Measurements from ENCODE around the gene ARL15. TPM values are rescaled to one million over a fixed set of nuclear protein-coding genes. Genes with fewer than 3 reads are reported as not detected.

ARL15 gene
- total RNA-seq, 1 donor from 2014 or later = 74.4 TPM

DNA sequence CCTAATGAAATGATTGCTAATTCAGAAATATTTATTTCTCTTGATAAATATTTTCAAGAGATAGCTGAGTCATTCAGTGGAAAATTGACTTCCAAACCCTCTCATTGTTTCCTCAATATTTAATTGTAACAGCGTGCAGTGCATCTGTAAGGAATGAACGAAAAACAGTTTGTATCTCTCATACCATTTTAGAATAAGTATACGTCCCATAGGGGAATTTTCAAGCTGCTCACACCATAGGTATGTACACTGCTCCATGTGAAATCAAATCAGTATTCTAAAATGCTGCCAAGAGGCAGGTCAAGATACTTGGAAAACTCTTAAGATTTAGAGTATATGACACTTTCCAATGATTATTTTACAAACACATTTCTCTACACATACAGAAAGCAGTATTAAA, 202.2 kb downstream of the ARL15 start:
- no peaks in the 10 kb centered on the region for H3K9me3 ChIP-seq
- H3K4me1 ChIP-seq = no peaks in the 10 kb centered on the region
- H3K27ac ChIP-seq = no peak overlapping the region
- no peaks in the 10 kb centered on the region for H3K27me3 ChIP-seq
- no peak for DNase-seq (ENCODE audit: extremely low spot score in 2 of 2)
- no peaks in the 10 kb centered on the region for H3K36me3 ChIP-seq
- TF ChIP-seq, protein P1, sequence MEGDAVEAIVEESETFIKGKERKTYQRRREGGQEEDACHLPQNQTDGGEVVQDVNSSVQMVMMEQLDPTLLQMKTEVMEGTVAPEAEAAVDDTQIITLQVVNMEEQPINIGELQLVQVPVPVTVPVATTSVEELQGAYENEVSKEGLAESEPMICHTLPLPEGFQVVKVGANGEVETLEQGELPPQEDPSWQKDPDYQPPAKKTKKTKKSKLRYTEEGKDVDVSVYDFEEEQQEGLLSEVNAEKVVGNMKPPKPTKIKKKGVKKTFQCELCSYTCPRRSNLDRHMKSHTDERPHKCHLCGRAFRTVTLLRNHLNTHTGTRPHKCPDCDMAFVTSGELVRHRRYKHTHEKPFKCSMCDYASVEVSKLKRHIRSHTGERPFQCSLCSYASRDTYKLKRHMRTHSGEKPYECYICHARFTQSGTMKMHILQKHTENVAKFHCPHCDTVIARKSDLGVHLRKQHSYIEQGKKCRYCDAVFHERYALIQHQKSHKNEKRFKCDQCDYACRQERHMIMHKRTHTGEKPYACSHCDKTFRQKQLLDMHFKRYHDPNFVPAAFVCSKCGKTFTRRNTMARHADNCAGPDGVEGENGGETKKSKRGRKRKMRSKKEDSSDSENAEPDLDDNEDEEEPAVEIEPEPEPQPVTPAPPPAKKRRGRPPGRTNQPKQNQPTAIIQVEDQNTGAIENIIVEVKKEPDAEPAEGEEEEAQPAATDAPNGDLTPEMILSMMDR (IDR thresholded peaks at IDR 0.05) = no peak
- TF ChIP-seq POLR2A (IDR thresholded peaks at IDR 0.05) = no peak
- no peak for TF ChIP-seq POLR2AphosphoS5 (IDR thresholded peaks at IDR 0.05; ENCODE audit: insufficient read depth in 1 of 2, low read depth in 1 of 2)
- intact Hi-C loops (cut with DNase I) = no loop called here
- H3K4me3 ChIP-seq = no peak overlapping the region

DNA sequence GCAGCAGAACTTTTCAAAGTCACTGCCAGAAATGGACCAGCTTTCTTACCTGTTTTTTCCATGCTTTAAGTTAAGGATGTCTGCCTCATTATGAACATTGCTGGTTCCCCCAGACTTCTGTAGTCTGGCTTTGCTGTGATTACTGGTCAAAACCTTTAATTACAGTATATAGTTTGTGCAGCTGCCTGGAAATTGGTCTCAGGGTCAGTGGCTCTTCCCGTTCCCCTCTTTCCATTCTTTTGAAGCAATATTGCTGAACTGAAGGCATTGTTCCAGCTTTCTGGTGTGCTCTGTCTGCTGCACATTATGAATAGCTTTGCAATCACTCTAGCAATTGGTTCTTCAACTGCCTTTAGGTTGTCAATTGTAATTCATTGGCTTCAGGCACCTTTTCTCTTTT, 206.5 kb downstream of the ARL15 start:
- no peak overlapping the region for H3K4me3 ChIP-seq
- intact Hi-C loops (cut with DNase I) = no loop called here
- H3K4me1 ChIP-seq = no peaks in the 10 kb centered on the region
- no peak overlapping the region for H3K27ac ChIP-seq
- no peaks in the 10 kb centered on the region for H3K9me3 ChIP-seq
- DNase-seq (ENCODE audit: extremely low spot score in 2 of 2) = no peak
- TF ChIP-seq POLR2AphosphoS5 (IDR thresholded peaks at IDR 0.05; ENCODE audit: insufficient read depth in 1 of 2, low read depth in 1 of 2) (no peak), POLR2A (IDR thresholded peaks at IDR 0.05) (no peak)
- TF ChIP-seq, protein P1 (IDR thresholded peaks at IDR 0.05) = no peak
- no peaks in the 10 kb centered on the region for H3K36me3 ChIP-seq
- no peaks in the 10 kb centered on the region for H3K27me3 ChIP-seq

DNA sequence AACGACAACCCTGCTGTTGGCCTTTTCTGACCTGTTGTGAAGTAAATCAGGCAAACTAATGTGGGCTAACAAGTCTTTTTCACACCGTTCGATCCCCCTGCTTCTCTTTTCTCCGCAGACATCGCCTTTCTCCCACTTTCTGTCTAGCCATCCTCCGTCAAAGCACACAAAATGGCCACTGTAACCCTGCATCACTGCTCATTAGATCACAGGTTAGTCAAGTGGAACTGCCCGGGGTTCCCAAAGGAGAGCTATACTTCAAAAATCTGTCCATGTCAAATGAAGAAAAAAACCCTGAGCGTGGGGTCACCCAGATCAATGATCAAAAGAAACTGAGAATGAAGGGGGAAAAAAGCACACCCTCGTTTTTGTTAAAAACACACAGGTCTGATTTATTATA, 212.1 kb downstream of the ARL15 start:
- DNase-seq (ENCODE audit: extremely low spot score in 2 of 2) = no peak

DNA sequence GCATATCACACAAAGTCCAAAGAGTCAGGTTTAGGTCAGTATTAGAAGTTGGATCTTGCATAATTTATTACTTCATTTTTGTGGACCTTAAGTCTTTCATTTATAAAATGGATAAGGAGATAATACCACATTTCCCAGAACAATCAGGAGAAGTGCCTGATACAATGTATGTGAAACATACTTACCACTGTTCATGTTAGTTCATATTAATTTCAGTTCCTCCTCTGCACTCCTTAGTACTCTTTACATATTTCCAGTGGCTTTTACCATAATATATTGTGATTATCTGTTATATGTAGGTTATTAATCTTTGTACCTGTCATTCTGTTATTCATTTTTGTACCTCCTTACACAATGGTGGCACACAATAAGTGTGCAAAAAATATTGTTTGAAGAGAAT, 214.4 kb downstream of the ARL15 start:
- Histone ChIP-seq H3K4me1 (no peaks in the 10 kb centered on the region), H3K36me3 (no peaks in the 10 kb centered on the region), H3K4me3 (no peak overlapping the region), H3K27me3 (no peaks in the 10 kb centered on the region), H3K9me3 (no peaks in the 10 kb centered on the region), H3K27ac (no peak overlapping the region)
- no peak for DNase-seq (ENCODE audit: extremely low spot score in 2 of 2)
- intact Hi-C loops (cut with DNase I) = no loop called here
- no peak for TF ChIP-seq POLR2AphosphoS5 (IDR thresholded peaks at IDR 0.05; ENCODE audit: insufficient read depth in 1 of 2, low read depth in 1 of 2)
- TF ChIP-seq, protein P1 (IDR thresholded peaks at IDR 0.05) = no peak

More for the DNA sequence above, 212.1 kb downstream of the ARL15 start:
- no peaks in the 10 kb centered on the region for H3K27me3 ChIP-seq
- no peaks in the 10 kb centered on the region for H3K36me3 ChIP-seq
- intact Hi-C loops (cut with DNase I) = no loop called here
- no peaks in the 10 kb centered on the region for H3K4me1 ChIP-seq
- H3K4me3 ChIP-seq = no peak overlapping the region
- H3K9me3 ChIP-seq = no peaks in the 10 kb centered on the region
- TF ChIP-seq, protein P1 (IDR thresholded peaks at IDR 0.05) = no peak
- TF ChIP-seq POLR2AphosphoS5 (IDR thresholded peaks at IDR 0.05; ENCODE audit: insufficient read depth in 1 of 2, low read depth in 1 of 2) (no peak), POLR2A (IDR thresholded peaks at IDR 0.05) (no peak)
- no peak overlapping the region for H3K27ac ChIP-seq

DNA sequence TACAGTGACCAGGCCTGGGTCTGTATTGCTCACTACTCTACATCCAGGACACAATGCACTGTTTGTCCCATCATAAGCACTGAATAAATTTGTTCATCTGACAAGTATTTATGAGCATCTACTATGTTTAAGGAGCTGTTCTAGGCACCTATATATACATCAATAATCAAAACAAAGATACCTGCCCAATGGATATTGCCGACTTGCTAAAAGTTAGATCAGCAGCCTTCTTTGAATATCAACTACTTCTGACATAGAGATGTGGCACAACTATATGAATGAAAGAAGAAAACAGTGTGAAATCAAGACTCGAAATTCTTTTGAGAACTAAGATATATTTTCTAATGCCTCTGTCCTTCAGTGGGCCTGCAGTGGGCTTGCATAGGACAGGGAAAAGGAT, 215.7 kb downstream of the ARL15 start:
- Histone ChIP-seq H3K36me3 (no peaks in the 10 kb centered on the region), H3K4me1 (no peaks in the 10 kb centered on the region), H3K27ac (no peak overlapping the region), H3K4me3 (no peak overlapping the region), H3K9me3 (no peaks in the 10 kb centered on the region), H3K27me3 (no peaks in the 10 kb centered on the region)
- no peak for DNase-seq (ENCODE audit: extremely low spot score in 2 of 2)
- TF ChIP-seq POLR2A (IDR thresholded peaks at IDR 0.05) (no peak), POLR2AphosphoS5 (IDR thresholded peaks at IDR 0.05; ENCODE audit: insufficient read depth in 1 of 2, low read depth in 1 of 2) (no peak)
- TF ChIP-seq, protein P1 (IDR thresholded peaks at IDR 0.05) = no peak
- intact Hi-C loops (cut with DNase I) = no loop called here

All from vagina (tissue), 2 donors.